Lower leg skin (tissue), 3 donors: Measurements from ENCODE around the gene NTM.

Experiments used
- CTCF ChIP-seq, 3 donors: fragments of 450-650 bp; IDR thresholded peaks; one replicate each; pipeline ENCODE4 v1.5.1; 2016; ENCODE audit warnings: antibody characterized with exemption in 3 of 3, mild to moderate bottlenecking in 3 of 3, moderate library complexity in 2 of 3
- POLR2A ChIP-seq, 2 donors: fragments of 450-650 bp; IDR thresholded peaks; one replicate each; pipeline ENCODE4 v1.6.1; 2016 to 2017; ENCODE audit warnings: antibody characterized with exemption in 2 of 2, mild to moderate bottlenecking in 1 of 2, moderate library complexity in 1 of 2

GRCh38 chr11:132312701-132313111 is 942.3 kb downstream of the NTM start:
- TF ChIP-seq POLR2A (IDR thresholded peaks at IDR 0.05) (no peak), CTCF (IDR thresholded peaks at IDR 0.05) (no peak)
